AG04450 (cell line): ENCODE results near the gene GAS1. TPM values are rescaled to one million over a fixed set of nuclear protein-coding genes. Genes with fewer than 3 reads are reported as not detected.

Source experiments
- CTCF ChIA-PET: fragments of 300-600, 350-600 bp; formaldehyde crosslinking; extraction: SDS; loops from one replicate; lab custom pipeline; 2022; ENCODE audit warnings: antibody characterized with exemption, inconsistent platforms; lab: Charles Lee
- POLR2A ChIA-PET: fragments of 350-600 bp; formaldehyde crosslinking; extraction: SDS; loops from one replicate; lab custom pipeline; 2021; ENCODE audit warnings: antibody characterized with exemption, inconsistent platforms; lab: Yijun Ruan, JAX
- DNase-seq: peaks from one replicate; pipeline ENCODE4 v3.0.0-alpha.2; 2011; ENCODE audit warnings: low read depth, low spot score
- H3K27ac ChIP-seq: one replicate; pipeline ENCODE4 v1.5.1; 2012; ENCODE audit warnings: low read depth, low read length, control low read depth
- H3K27me3 ChIP-seq: one replicate; pipeline ENCODE4 v1.6.0; 2012; ENCODE audit warnings: low read length; ENCODE audit not compliant: control insufficient read depth, insufficient read depth
- H3K4me3 ChIP-seq: 2 replicates; pipeline ENCODE4 v1.5.1; 2011; ENCODE audit warnings: mild to moderate bottlenecking, low read depth, low read length, control low read depth
- H3K9me3 ChIP-seq: 2 replicates; pipeline ENCODE4 v1.5.1; 2012; ENCODE audit warnings: low read length; ENCODE audit not compliant: control insufficient read depth, insufficient read depth
- polyA plus RNA-seq: library from polyadenylated mRNA; depleted of rRNA; stranded (reverse); fragments of >200 nt; gene quantifications from 2 replicates; pipeline ENCODE4 v1.2.3, GENCODE V29; 2011
- TF ChIP-seq, protein P1 (sequence below): IDR thresholded peaks from 2 replicates; pipeline ENCODE4 v1.5.1; 2011; ENCODE audit warnings: low read depth, low read length, control low read depth, inconsistent platforms

Gene GAS1
- polyA plus RNA-seq, 1 experiment = 7.6 TPM

DNA sequence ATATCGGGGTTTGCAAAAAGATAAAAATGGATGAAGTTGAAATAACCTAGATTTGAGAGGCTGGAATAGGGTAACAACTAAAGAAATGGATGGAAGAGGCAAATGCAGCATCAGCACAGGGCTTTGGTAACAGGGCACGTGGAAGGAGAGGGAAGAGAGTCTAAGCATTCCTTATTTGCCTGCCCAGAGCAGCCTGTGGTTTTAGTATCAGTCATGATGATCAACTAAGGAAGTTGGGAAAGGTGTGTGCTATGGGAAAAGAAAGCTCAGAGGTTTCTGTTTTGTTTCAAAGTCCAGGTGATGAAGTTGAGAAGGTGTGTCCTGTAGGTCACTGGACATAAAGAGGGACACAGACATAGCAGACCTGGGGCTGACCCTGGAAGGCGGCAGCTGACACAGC lies 28.8 kb downstream of the GAS1 start:
- DNase-seq = no peak
- no peak overlapping the region for H3K27ac ChIP-seq
- no peak overlapping the region for H3K4me3 ChIP-seq
- TF ChIP-seq, protein P1, sequence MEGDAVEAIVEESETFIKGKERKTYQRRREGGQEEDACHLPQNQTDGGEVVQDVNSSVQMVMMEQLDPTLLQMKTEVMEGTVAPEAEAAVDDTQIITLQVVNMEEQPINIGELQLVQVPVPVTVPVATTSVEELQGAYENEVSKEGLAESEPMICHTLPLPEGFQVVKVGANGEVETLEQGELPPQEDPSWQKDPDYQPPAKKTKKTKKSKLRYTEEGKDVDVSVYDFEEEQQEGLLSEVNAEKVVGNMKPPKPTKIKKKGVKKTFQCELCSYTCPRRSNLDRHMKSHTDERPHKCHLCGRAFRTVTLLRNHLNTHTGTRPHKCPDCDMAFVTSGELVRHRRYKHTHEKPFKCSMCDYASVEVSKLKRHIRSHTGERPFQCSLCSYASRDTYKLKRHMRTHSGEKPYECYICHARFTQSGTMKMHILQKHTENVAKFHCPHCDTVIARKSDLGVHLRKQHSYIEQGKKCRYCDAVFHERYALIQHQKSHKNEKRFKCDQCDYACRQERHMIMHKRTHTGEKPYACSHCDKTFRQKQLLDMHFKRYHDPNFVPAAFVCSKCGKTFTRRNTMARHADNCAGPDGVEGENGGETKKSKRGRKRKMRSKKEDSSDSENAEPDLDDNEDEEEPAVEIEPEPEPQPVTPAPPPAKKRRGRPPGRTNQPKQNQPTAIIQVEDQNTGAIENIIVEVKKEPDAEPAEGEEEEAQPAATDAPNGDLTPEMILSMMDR = no peak
- H3K9me3 ChIP-seq = no peaks in the 10 kb centered on the region
- ChIA-PET POLR2A (no interaction called here), CTCF (no interaction called here)
- peaks cover 5% of the 10 kb centered on the region for H3K27me3 ChIP-seq

DNA sequence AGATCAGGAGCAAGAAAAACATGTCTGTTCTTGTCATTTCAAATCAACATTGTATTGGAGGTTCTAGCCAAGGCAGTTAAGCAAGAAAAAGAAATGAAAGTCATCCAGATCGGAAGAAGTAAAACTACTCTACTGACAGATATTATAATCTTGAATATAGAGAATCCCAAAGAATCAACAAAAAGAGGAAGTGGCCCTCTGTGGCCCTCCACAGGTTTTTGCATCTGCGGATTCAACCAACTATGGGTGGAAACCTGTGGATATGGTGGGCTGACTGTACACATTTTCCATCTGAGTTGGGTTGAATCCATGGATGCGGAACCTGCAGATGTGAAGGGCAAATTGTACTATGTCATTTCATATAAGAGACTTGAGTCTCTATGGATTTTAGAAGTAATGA lies 35.1 kb downstream of the GAS1 start:
- POLR2A ChIA-PET = no interaction called here

DNA sequence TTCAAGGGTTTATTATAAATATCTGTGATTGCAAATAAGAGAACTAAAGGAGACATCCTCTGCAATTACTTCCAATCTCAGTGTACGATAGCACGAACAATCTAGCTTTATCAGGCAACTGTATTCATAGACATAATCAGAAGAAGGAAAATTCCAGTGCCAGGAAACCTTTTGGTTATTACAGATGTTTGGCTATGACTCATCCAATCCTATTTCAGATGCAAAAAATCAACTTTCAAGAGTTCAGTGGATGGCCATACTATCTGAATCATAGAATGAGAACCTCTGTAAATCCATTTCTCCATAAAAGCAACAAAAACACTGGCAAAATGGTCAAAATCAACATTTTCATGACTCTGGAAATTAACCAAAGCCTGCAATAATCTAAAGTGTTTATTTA lies 37.9 kb downstream of the GAS1 start:
- H3K27me3 ChIP-seq = peaks cover 2% of the 10 kb centered on the region
- CTCF ChIA-PET = interaction anchor here (0.8 to 1.6 kb wide), 3 partner anchors 272 to 495 kb away, joined by 3 to 5 read pairs (median 3); no protein-coding TSS in a partner anchor
- TF ChIP-seq, protein P1 = no peak
- DNase-seq = no peak
- no peak overlapping the region for H3K27ac ChIP-seq
- POLR2A ChIA-PET = no interaction called here
- H3K4me3 ChIP-seq = no peak overlapping the region
- no peaks in the 10 kb centered on the region; the same call in 1 of the 2 replicates for H3K9me3 ChIP-seq

More for the DNA sequence above, 35.1 kb downstream of the GAS1 start:
- Histone ChIP-seq H3K9me3 (no peaks in the 10 kb centered on the region; the same call in 1 of the 2 replicates), H3K27ac (no peak overlapping the region), H3K27me3 (no peaks in the 10 kb centered on the region), H3K4me3 (no peak overlapping the region)
- DNase-seq = no peak
- CTCF ChIA-PET = no interaction called here
- TF ChIP-seq, protein P1 = no peak

DNA sequence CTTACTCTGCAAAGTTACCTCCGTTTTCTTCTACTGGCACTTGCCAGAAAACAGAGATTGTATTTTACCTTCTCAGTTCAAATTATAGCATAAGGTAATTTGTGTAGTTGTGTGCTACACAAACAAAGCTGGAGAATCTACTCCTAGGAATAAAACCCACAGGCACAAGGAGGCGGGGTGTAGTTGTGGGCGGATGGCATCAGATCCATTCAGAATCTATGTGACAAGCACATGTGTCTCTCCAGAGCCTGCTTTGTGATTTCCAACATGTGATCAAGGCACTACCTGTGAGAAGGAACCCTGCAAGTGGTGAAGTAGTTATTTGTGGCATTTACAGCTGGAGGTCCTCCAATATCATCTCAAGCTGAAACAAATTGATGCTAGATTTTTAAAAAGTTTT lies 39.0 kb downstream of the GAS1 start:
- CTCF ChIA-PET = interaction anchor here (0.5 to 1.3 kb wide), 2 partner anchors 276 to 420 kb away, joined by 3 to 4 read pairs; no protein-coding TSS in a partner anchor

DNA sequence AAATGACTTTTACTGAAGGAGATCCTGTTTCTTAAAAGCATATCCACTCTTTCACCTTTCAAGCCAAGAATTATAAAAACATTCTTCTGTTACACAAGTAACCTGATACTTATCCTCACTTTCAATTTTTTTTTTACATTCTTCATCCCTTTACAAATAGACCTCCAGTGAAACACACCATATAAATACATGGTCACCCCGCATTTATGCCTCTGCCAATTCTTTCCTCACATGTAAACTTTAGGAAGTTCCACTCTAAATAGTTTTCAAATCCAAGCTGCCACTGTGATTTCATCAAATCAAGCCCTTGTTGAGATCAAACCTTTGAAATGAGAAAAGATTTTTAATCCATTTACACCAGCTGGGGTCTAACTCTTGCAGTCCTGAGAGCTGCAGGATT lies 40.0 kb downstream of the GAS1 start:
- DNase-seq = no peak
- Histone ChIP-seq H3K9me3 (peaks cover 3% of the 10 kb centered on the region), H3K27me3 (peaks cover 10% of the 10 kb centered on the region), H3K4me3 (no peak overlapping the region), H3K27ac (no peak overlapping the region)
- CTCF ChIA-PET = interaction anchor here (1.0 to 1.3 kb wide), 2 partner anchors 41 to 419 kb away, joined by 3 to 4 read pairs; no protein-coding TSS in a partner anchor
- POLR2A ChIA-PET = interaction anchor here (0.6 kb wide), 2 partner anchors 59 to 105 kb away, joined by 3 to 4 read pairs; no protein-coding TSS in a partner anchor
- TF ChIP-seq, protein P1 = no peak

More for the DNA sequence above, 39.0 kb downstream of the GAS1 start:
- Histone ChIP-seq H3K27me3 (peaks cover 3% of the 10 kb centered on the region), H3K27ac (no peak overlapping the region), H3K9me3 (no peaks in the 10 kb centered on the region; the same call in 1 of the 2 replicates), H3K4me3 (no peak overlapping the region)
- POLR2A ChIA-PET = no interaction called here
- no peak for DNase-seq
- TF ChIP-seq, protein P1 = no peak
